HFF-Myc (cell line): ENCODE results near the gene CHTF18.

Experiments used
- DNase-seq: peaks from one replicate; pipeline ENCODE4 v3.0.0-alpha.2; 2011; ENCODE audit warnings: low read depth; ENCODE audit errors: extremely low read depth
- H3K4me3 ChIP-seq: replicated peaks from 2 replicates; pipeline ENCODE4 v1.5.1; 2011; ENCODE audit warnings: low read depth, mild to moderate bottlenecking, control low read depth, low read length
- CTCF ChIP-seq: IDR thresholded peaks from 2 replicates; pipeline ENCODE4 v1.5.1; 2012; ENCODE audit warnings: mild to moderate bottlenecking, low read depth, low read length, control low read depth; ENCODE audit errors: missing control alignments

CHTF18 gene

DNA sequence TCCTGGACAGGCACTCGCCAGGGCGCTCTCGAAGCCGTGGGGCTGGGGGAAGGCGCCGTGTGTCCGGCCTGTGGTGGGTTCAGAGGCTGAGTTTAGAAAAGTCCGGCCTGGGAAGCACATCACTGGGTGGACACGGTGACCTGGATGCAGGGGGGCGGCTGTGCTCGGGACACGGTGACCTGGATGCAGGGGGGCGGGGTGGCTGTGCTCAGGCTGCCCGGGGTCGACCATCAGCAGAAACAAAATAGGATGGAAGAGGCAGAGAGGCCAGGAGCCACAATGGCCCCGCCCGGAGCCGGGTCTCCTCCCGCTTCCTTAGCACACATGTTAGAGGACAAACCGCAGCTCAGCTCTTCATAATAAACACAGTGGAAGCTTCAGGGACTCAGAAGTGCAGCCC is 55.4 kb downstream of the CHTF18 start:
- TF ChIP-seq CTCF = no peak
- no peak overlapping the region for H3K4me3 ChIP-seq
- DNase-seq = no peak

DNA sequence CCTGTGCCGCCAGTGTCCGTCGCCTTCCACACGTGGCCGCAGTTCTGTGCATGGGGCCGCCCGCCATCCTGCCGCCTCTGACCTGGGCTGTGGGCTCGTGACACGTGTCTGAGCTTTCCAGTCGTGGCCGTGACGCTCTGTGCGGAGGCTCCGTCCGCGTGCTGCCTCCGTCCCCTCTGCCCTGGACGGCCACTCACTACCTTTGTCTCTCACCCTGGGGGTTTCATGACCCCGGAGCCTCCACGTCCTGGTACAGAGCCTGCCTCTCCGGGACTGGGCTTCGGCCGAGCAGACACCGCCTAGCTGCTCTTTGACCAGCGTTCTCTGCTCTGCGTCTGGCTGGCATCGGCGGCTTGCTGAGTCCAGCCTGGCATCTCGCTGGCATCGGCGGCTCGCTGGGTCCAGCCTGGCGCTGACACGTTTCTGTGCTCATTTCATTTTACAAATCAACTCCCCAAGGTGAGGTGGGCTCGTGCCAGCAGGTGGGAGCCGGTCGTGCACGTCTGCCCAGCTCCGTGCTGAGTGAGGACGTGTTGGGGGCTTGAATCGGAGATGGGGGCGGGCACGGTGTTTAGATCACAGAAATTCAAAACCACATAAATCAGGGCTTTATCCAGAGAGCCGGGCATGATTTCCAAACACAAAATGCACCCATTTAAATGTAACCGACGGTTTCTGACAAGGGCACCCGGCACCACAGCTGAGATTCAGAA is 56.4 kb downstream of the CHTF18 start:
- no peak overlapping the region for H3K4me3 ChIP-seq
- no peak for TF ChIP-seq CTCF
- DNase-seq = no peak

DNA sequence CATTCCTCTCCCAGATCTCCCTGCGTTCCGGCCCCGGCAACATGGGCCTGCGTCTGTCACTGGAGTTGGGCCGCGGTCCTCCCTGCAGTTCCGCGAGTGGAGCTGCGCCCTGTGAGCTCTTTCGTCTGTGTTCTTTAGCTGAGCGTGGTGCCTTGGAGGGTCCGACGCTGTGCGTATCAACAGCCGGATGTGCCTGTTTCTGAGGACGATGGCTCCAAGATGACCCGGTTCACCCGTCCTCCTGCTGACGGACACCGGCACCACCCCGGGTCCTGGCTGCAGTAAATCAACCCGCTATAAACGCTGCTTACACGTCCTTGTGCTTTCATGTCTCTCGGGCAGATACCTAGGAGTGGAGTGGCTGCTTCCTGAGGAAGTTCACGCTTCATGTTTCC is 56.9 kb downstream of the CHTF18 start:
- DNase-seq = no peak
- H3K4me3 ChIP-seq = no peak overlapping the region
- TF ChIP-seq CTCF = no peak

DNA sequence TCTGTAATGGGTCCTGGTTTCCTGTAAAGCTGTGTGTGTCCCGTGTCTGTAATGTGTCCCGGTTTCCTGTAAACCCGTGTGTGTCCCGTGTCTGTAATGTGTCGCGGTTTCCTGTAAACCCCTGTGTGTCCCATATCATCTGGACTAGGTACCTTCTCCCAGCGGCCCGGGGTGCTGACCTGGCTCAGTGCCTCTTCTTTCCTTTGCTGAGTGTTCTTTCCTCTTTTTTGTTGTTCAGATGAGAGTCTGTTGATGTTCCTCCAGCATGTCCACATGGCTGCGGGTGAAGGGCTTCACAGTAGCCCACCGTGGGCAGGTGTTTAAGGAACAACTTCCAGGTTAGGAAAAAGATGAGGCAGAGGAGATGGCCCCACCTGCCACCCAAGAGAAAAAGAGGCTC is 58.7 kb downstream of the CHTF18 start:
- no peak for TF ChIP-seq CTCF
- DNase-seq = no peak

More for the DNA sequence above, 58.7 kb downstream of the CHTF18 start:
- no peak overlapping the region for H3K4me3 ChIP-seq
